Naive B cell (primary cell): ENCODE measurements around the gene PFKFB4. TPM values are rescaled to one million over a fixed set of nuclear protein-coding genes. Genes with fewer than 3 reads are reported as not detected.
"Not testable (repeated sequence)": the region's sequence is repeated elsewhere in the genome, so short reads cannot be mapped to it uniquely, and the experiment has no call there.

Experiments
- ATAC-seq, 2 donors: fragments of 150-1000 bp; cut with Tn5 transposase; 2 replicates each; pipeline ENCODE4 v1.10.0; 2021; ENCODE audit warnings: low read depth in 2 of 2, mild to moderate bottlenecking in 2 of 2, moderate library complexity in 2 of 2
- DNase-seq: peaks from one replicate; pipeline ENCODE4 v3.0.0; 2022
- H3K27ac Mint-ChIP-seq, 6 donors: one replicate each; pipeline ENCODE4 v1.8.0; 2020 to 2022; ENCODE audit warnings: mild to moderate bottlenecking in 6 of 6, mixed read lengths in 6 of 6, moderate library complexity in 5 of 6, inconsistent platforms in 2 of 6
- H3K27me3 Mint-ChIP-seq, 3 donors: one replicate each; pipeline ENCODE4 v1.8.0; 2021 to 2022; ENCODE audit warnings: mixed read lengths in 3 of 3, mild to moderate bottlenecking in 1 of 3
- H3K36me3 Mint-ChIP-seq, 2 donors: one replicate each; pipeline ENCODE4 v1.8.0; 2020 to 2022; ENCODE audit warnings: mixed read lengths in 2 of 2, inconsistent platforms in 1 of 2, mild to moderate bottlenecking in 1 of 2
- H3K4me1 Mint-ChIP-seq, 3 donors: one replicate each; pipeline ENCODE4 v1.8.0; 2020 to 2022; ENCODE audit warnings: mixed read lengths in 3 of 3, inconsistent platforms in 1 of 3, mild to moderate bottlenecking in 1 of 3, moderate library complexity in 1 of 3
- H3K4me3 Mint-ChIP-seq, 8 donors: one replicate each; pipeline ENCODE4 v1.8.0; 2020 to 2022; ENCODE audit warnings: mild to moderate bottlenecking in 8 of 8, mixed read lengths in 8 of 8, moderate library complexity in 8 of 8, inconsistent platforms in 2 of 8
- H3K9me3 Mint-ChIP-seq, 7 donors: one replicate each; pipeline ENCODE4 v1.8.0; 2020 to 2022; ENCODE audit warnings: mixed read lengths in 7 of 7, mild to moderate bottlenecking in 5 of 7, inconsistent platforms in 2 of 7, moderate library complexity in 1 of 7
- polyA plus RNA-seq, 6 donors: library from polyadenylated mRNA; unstranded; fragments of 300-500 nt; fragmentation: Illumina TruSeq; gene quantifications; one replicate each; pipeline ENCODE4 v1.2.3, GENCODE V29; 2021; ENCODE audit warnings: low read depth in 6 of 6

Gene PFKFB4
- polyA plus RNA-seq, 6 donors from 2014 or later: 0.60 to 1.7 (median 0.73) TPM; not detected in 1

DNA sequence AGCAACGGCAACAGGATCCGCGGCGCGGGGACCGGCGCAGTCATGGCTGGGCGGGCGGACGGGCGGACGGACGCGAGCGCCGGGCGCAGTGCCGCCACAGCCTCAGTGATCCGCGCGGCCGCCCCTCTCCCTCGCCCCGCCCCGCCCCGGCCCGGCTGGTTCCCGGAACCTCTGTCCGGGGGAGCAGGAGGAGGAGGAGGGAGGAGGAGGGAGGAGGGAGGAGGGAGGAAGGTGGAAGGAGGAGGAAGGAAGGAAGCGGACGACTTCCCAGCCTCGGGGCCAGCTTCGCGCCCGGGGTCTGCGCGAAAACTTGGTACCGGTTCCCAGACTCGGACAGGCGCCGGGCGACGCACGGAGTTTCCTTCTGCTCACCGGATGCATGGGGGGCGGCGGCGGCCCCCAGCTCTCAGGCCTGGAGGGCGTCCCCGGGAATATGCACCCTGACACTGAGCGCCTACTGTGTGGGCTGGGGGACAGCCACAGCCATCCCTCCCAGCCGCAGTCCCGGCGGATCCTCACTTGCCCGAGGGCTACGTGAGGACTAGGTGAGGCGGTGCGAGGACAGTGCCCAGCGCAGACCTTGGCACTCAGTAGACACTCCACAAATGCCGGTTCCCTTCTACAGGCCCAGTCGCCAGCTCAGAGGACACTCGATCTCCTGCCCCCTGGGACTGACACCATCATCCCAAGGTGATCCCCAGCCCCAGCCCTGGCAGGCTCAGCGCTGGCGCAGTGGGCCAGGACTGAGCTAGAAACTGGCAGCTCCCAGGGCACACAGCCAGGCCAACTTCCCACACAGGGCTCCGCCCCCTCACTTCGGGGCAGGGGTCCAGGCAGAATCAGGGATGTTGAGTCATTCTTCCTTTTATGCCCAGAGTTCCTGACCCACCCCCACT, 52.3 kb downstream of the PFKFB4 start, which contains the start of gene SHISA5:
Gene SHISA5 (minus strand): TSS at position 124 of the 896 bp plus-strand sequence. CDS start 80 bp downstream, at position 44.
- DNase-seq (peak; percentile 54), ATAC-seq (peak; percentile 67 to 73)
- H3K27me3 Mint-ChIP-seq: no peaks in the 10 kb centered on the region
- H3K9me3 Mint-ChIP-seq: no peaks in the 10 kb centered on the region
- no peaks in the 10 kb centered on the region for H3K36me3 Mint-ChIP-seq
- peaks cover 23 to 63% (median 47%) of the 10 kb centered on the region in 3 donors for H3K4me1 Mint-ChIP-seq
- peak within 1 kb of the TSS; percentile 79 to 92 (median 87) for H3K4me3 Mint-ChIP-seq
- H3K27ac Mint-ChIP-seq: peak within 1 kb of the TSS; percentile 39 to 93 (median 79)

DNA sequence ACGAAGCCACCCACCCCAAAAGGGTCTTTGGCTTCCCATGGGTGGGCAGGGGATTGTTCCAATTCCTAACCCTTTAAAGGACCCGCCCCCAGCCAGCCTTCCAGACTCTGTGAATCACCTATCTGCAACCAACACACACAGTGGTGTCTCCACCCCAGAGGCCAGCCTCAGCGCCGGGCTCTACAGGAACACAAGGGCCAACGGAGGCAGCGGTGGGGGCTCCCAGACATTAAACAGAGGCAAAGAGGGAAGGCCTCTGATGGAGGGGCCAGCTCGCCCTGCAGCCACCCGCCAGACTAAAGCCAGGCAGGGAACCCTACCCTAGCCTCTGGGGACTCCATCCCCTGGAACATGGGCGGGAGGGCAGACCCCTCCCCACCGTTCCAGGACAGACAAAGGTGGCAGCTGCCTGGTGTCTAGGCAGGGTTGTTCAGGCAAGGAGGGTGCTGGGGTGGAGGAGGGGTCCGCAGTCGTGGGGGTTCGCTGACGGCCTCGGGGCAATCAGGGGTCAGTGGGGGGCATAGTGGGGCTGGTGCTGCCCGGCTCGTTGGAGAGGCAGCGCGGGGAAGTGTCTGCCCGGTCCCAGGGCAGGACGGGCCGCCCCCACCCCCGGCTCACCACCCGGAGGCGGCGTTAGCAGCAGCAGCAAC, 53.1 kb downstream of the PFKFB4 start:
- peak overlapping the region; percentile 39 to 93 (median 79) for H3K27ac Mint-ChIP-seq
- peaks cover 23 to 63% (median 47%) of the 10 kb centered on the region in 3 donors for H3K4me1 Mint-ChIP-seq

DNA sequence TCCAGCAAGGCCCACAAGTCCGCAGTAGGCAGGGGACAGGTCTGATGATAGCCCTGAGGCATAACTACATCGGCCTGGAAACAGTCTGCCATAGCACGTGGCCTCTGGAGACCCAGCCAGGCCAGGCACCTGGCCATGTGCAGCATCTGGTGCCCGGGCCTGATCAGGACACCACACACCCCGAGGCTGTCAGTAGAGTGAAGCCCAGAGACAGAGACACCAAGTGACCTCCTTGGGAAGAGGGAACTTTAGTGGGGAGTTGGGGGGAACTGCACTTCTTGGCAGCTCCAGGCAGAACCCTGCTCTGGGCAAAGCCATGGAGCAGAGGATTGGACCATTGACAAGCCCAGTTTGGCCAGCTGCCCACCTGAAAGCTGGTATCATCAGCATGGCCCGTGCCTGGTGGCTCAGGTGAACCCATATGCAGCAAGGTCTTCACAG, 53.9 kb downstream of the PFKFB4 start:
- Mint-ChIP-seq H3K4me3 (peak overlapping the region; percentile 75 to 92 (median 87)), H3K4me1 (peaks cover 23 to 61% (median 46%) of the 10 kb centered on the region in 3 donors), H3K27ac (peak overlapping the region in 5 of 6 donors; percentile 40 to 81 (median 68)), H3K36me3 (no peaks in the 10 kb centered on the region), H3K27me3 (no peaks in the 10 kb centered on the region), H3K9me3 (peaks cover 0 to 2% (median 0%) of the 10 kb centered on the region in 7 donors)
- DNase-seq (no peak), ATAC-seq (no peak)

More for the DNA sequence above, 53.1 kb downstream of the PFKFB4 start:
- DNase-seq (no peak), ATAC-seq (no peak)
- no peaks in the 10 kb centered on the region for H3K9me3 Mint-ChIP-seq
- H3K27me3 Mint-ChIP-seq: no peaks in the 10 kb centered on the region
- H3K4me3 Mint-ChIP-seq: peak overlapping the region; percentile 75 to 92 (median 87)
- no peaks in the 10 kb centered on the region for H3K36me3 Mint-ChIP-seq

DNA sequence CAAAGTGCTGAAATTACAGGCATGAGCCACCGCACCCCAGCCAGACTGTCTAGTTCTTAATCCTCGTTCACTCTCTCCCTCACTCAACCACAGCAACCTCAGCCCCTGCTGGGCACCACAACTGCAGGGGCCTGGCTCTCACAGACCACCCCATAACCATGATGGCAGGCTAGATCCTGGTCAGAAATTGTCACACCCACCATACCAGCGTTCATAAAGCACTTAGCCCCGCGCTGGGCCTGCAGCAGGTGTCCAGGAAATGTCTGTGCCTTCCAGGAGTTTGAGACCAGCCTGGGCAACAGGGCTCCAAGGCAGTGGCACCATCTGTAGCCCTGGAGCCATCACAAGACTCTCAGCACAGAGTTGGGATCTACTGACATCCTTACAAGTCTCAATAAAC, 54.5 kb downstream of the PFKFB4 start:
- H3K27me3 Mint-ChIP-seq: no peaks in the 10 kb centered on the region
- DNase-seq: no peak
- H3K36me3 Mint-ChIP-seq: no peaks in the 10 kb centered on the region
- H3K27ac Mint-ChIP-seq: peak overlapping the region in 5 of 6 donors; percentile 6 to 74 (median 24)
- H3K4me3 Mint-ChIP-seq: peak overlapping the region in 6 of 8 donors; percentile 24 to 92 (median 82)
- peaks cover 0 to 2% (median 0%) of the 10 kb centered on the region in 7 donors for H3K9me3 Mint-ChIP-seq
- no peak for ATAC-seq
- H3K4me1 Mint-ChIP-seq: peaks cover 17 to 55% (median 40%) of the 10 kb centered on the region in 3 donors

DNA sequence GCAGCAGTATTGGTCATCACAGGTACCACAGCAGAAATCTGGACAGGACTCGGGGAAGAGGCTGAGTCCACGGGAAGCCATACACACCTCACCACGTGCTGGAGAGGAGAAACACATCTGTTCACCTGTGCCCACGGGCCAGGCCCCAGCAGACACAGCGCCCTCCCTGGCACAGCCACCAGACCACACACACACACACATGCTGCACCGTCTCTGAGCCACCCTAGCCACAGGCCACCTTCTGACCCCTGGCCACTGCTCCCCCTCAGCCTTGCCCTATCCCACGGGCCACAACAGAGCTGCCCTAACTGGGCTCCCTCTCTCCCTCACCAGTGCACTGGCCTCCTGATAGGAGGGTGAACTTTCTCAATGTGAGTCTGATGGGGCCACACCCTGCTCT, 55.4 kb downstream of the PFKFB4 start:
- H3K4me1 Mint-ChIP-seq: peaks cover 17 to 50% (median 38%) of the 10 kb centered on the region in 3 donors
- H3K4me3 Mint-ChIP-seq: peak overlapping the region in 2 of 8 donors; percentile 18 to 88
- no peaks in the 10 kb centered on the region for H3K36me3 Mint-ChIP-seq
- no peak for DNase-seq
- peak overlapping the region in 5 of 6 donors; percentile 21 to 60 (median 44) for H3K27ac Mint-ChIP-seq
- ATAC-seq: no peak
- H3K27me3 Mint-ChIP-seq: no peaks in the 10 kb centered on the region
- peaks cover 0 to 2% (median 0%) of the 10 kb centered on the region in 7 donors for H3K9me3 Mint-ChIP-seq

DNA sequence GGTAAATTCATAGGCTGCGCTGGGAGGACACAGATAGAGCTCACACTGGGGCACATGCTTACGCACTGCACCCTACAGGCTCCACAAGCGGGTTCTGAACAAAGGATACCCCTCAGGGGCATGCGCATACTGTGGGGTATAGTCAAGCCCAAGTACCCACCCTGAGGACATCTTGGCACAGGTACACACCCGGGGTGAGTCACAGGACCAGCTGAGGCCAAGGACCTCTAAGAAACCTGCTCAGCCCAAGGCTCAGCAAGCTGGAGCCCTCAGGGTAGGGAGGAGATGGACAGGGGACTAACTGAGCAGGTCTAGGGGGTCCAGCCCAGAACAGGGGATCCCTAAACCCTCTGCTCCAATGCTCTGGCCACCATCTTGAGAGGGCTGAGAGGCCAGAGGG, 55.9 kb downstream of the PFKFB4 start:
- ATAC-seq (no peak), DNase-seq (no peak)
- Mint-ChIP-seq H3K4me3 (peak overlapping the region in 1 of 8 donors; percentile 64), H3K36me3 (no peaks in the 10 kb centered on the region), H3K9me3 (peaks cover 0 to 2% (median 0%) of the 10 kb centered on the region in 7 donors), H3K4me1 (peaks cover 17 to 47% (median 36%) of the 10 kb centered on the region in 3 donors), H3K27me3 (no peaks in the 10 kb centered on the region), H3K27ac (peak overlapping the region in 3 of 6 donors; percentile 30 to 83 (median 44))

DNA sequence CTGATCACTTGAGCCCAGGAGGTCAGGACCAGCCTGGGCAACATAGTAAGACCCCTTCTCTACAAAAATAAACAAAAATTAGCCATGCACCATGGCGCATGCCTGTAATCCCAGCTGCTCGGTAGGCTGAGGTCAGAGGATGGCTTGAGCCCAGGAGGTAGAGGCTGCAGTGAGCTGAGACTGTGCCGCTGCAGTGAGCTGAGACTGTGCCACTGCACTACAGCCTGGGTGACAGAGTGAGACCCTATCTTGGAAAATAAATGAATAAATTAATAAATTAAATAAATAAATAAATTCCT, 63.5 kb downstream of the PFKFB4 start:
- DNase-seq (no peak), ATAC-seq (no peak)
- H3K27me3 Mint-ChIP-seq: no peaks in the 10 kb centered on the region
- H3K36me3 Mint-ChIP-seq: no peaks in the 10 kb centered on the region
- peaks cover 0 to 2% (median 0%) of the 10 kb centered on the region in 7 donors for H3K9me3 Mint-ChIP-seq
- H3K27ac Mint-ChIP-seq: no peak overlapping the region
- H3K4me3 Mint-ChIP-seq: peak overlapping the region in 1 of 8 donors; percentile 12
- H3K4me1 Mint-ChIP-seq: peaks cover 5 to 17% (median 6%) of the 10 kb centered on the region in 3 donors

DNA sequence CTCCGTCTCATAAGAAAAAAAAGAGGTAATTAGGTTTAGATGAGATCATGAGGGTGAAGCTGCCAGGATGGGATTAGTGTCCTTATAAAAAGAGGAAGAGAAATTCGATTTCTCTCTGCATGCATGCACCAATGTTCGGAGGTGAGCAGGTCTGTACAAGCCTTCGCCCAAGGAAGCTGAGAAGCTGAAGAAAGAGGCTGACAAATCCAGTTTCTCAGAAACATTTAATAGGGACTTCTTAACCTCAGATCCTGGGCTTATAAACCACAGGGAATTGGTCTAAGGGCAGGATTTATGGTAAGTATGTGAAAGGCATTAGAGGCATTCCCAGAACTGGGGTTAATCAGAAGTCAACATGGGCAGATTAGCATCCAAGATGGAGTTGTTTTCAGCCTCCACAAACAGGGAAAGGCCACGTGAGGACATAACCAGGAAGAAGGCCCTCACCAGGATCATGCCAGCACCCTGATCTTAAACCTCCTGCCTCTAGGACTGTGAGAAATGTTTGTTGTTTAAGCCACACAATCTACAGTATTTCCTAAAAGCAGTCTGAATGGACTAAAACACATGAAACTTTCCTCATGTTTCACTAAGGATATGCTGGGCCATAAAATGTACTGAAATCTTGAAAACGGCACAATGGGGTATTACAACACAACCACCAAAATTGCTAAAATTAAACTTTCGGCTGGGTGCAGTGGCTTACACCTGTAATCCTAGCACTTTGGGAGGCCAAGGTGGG, 64.0 kb downstream of the PFKFB4 start:
- DNase-seq (peak; percentile 64), ATAC-seq (peak; percentile 100)
- no peaks in the 10 kb centered on the region for H3K36me3 Mint-ChIP-seq
- H3K4me1 Mint-ChIP-seq: peaks cover 5 to 17% (median 6%) of the 10 kb centered on the region in 3 donors
- peak overlapping the region in 6 of 8 donors; percentile 1 to 87 (median 46) for H3K4me3 Mint-ChIP-seq
- peak overlapping the region in 3 of 6 donors; percentile 14 to 86 (median 84) for H3K27ac Mint-ChIP-seq
- H3K9me3 Mint-ChIP-seq: no peaks in the 10 kb centered on the region
- no peaks in the 10 kb centered on the region for H3K27me3 Mint-ChIP-seq

DNA sequence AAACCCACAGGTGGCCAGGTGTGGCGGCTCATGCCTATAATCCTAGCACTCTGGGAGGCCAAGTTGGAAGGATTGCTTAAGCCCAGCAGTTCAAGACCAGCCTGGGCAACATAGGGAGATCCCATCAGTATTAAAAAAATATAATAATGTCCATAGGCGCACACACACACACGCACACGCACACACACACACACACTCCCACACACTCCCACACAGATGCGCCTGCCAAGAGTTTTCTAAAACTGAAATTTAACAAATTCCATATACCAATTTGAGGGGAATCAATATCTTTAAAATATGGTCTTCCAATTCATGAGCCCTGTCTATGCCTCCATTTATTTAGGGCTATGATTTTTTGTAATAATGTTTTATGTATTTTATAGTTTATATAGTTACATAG, 69.7 kb downstream of the PFKFB4 start:
- no peaks in the 10 kb centered on the region for H3K9me3 Mint-ChIP-seq
- H3K27ac Mint-ChIP-seq: peak overlapping the region in 1 of 6 donors; percentile 11
- H3K27me3 Mint-ChIP-seq: no peaks in the 10 kb centered on the region
- DNase-seq: no peak
- peaks cover 0 to 8% (median 2%) of the 10 kb centered on the region in 3 donors for H3K4me1 Mint-ChIP-seq
- no peak for ATAC-seq
- H3K4me3 Mint-ChIP-seq: no peak overlapping the region
- no peaks in the 10 kb centered on the region for H3K36me3 Mint-ChIP-seq

DNA sequence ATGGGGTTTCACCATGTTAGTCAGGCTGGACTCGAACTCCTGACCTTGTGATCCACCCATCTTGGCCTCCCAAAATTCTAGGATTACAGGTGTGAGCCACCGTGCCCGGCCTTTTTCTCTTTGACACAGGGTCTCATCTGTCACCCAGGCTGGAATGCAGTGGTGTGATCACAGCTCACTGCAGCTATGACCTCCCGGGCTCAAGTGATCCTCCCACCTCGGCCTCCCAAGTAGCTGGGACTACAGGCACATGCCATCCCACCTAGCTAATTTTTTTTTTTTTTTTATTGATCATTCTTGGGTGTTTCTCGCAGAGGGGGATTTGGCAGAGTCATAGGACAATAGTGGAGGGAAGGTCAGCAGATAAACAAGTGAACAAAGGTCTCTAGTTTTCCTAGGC, 73.8 kb downstream of the PFKFB4 start:
- H3K27me3 Mint-ChIP-seq, H3K36me3 Mint-ChIP-seq, H3K4me3 Mint-ChIP-seq, H3K9me3 Mint-ChIP-seq, DNase-seq, H3K27ac Mint-ChIP-seq, ATAC-seq: not testable (repeated sequence)
- peaks cover 18 to 34% (median 31%) of the 10 kb centered on the region in 3 donors for H3K4me1 Mint-ChIP-seq

DNA sequence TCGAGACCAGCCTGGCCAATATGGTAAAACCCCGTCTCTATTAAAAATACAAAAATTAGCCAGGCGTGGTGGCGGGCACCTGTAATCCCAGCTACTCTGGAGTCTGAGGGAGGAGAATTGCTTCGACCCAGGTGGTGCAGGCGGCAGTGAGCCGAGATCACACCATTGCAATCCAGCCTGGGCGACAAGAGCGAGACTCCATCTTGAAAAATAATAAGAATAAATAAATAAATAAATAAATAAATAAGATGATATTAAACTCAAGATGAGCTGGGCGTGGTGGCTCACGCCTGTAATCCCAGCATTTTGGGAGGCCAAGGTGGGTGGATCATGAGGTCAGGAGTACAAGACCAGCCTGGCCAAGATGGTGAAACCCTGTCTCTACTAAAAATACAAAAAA, 75.7 kb downstream of the PFKFB4 start:
- not testable (repeated sequence) for H3K9me3 Mint-ChIP-seq, ATAC-seq, DNase-seq, H3K27ac Mint-ChIP-seq, H3K27me3 Mint-ChIP-seq, H3K4me3 Mint-ChIP-seq, H3K36me3 Mint-ChIP-seq
- H3K4me1 Mint-ChIP-seq: peaks cover 24 to 53% (median 50%) of the 10 kb centered on the region in 3 donors

DNA sequence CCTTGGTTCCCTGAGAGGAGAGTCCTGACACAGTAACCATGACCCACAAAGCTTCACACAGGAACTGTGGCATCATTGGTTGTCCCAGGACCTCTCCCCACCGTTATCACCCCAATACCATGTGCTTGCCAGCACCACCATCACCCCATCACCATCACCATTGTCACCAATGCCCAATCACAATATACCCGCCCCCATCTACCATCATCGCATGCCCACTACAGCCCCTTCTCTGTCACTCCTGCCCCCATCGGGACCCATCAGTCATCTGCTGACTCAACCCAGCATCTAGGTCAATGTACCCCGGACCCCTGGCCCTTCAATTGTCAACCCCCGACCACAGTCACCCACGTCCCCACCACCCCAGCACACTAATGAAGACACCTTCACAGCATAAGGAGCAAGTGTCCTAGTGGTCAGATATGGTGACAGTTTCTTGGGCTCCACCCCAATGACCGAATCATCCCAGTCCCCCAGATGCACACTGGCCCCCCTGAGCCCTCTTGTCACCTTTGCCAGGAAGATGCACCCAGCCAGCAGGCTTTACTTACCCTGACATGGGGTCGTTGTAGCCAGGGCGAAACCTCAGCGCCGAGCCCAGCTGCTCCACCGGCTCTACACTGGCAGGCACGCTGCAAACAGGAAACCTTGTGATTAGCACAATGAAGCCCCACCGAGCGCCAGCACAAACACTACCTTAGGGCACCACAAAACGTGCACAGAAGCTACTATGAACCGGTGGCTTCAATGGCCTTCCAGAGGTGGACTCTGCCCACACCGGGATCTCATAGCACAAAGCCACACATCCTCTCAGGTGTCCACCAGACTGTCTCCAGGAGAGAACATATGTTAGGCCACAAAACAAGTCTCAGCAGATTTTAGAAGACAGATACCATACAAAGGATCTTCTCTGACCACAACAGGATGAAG, 77.7 kb downstream of the PFKFB4 start:
- H3K27me3 Mint-ChIP-seq: no peaks in the 10 kb centered on the region
- H3K27ac Mint-ChIP-seq: peak overlapping the region; percentile 93 to 99 (median 97)
- no peaks in the 10 kb centered on the region for H3K36me3 Mint-ChIP-seq
- peak overlapping the region; percentile 74 to 94 (median 88) for H3K4me3 Mint-ChIP-seq
- no peaks in the 10 kb centered on the region for H3K9me3 Mint-ChIP-seq
- DNase-seq (peak; percentile 74), ATAC-seq (peak; percentile 93 to 94)
- peaks cover 32 to 65% (median 65%) of the 10 kb centered on the region in 3 donors for H3K4me1 Mint-ChIP-seq
